Measurements from ENCODE around the gene PRPF6. TPM values are rescaled to one million over a fixed set of nuclear protein-coding genes. Genes with fewer than 3 reads are reported as not detected.

The PRPF6 gene
- total and polyA plus RNA-seq, 5 donors = 29.6 to 44.7 (median 43.1) TPM

GRCh38 chr20:63978319-63979228 lies 2.4 kb upstream of the PRPF6 start:
- DNase-seq = peak; percentile 71 to 88 (median 87)
- Histone ChIP-seq H3K27me3 (ENCODE audit: control insufficient read depth, insufficient read depth) (no peaks in the 10 kb centered on the region), H3K9me3 (ENCODE audit: control insufficient read depth, low read length) (no peaks in the 10 kb centered on the region), H3K27ac (ENCODE audit: low read length) (no peak overlapping the region), H3K4me1 (ENCODE audit: control insufficient read depth, insufficient read depth, low read length) (peaks cover 7% of the 10 kb centered on the region), H3K4me3 (ENCODE audit: low read length) (peak overlapping the region; percentile 42)
- intact Hi-C loops (cut with DNase I) = loop anchor here in 3 of 4 donors (10.0 kb wide), 5 partner anchors 74 to 444 kb away; partner anchors contain the start of genes DNAJC5 (in 1 of the 3), PTK6 (in 1 of the 3), RTEL1 (in 1 of the 3) and STMN3 (in 1 of the 3)
- 10% methylated on average over 52 of the region's 52 CpGs for WGBS
- ATAC-seq = peak; percentile 27 to 33

- Histone ChIP-seq H3K27ac (ENCODE audit: low read length) (no peak overlapping the region), H3K4me1 (ENCODE audit: control insufficient read depth, insufficient read depth, low read length) (peaks cover 6% of the 10 kb centered on the region), H3K9me3 (ENCODE audit: control insufficient read depth, low read length) (no peaks in the 10 kb centered on the region), H3K4me3 (ENCODE audit: low read length) (peak overlapping the region; percentile 42), H3K27me3 (ENCODE audit: control insufficient read depth, insufficient read depth) (no peaks in the 10 kb centered on the region)
- intact Hi-C loops (cut with DNase I) = loop anchor here in 3 of 4 donors (10.0 kb wide), 5 partner anchors 74 to 444 kb away; partner anchors contain the start of genes DNAJC5 (in 1 of the 3), PTK6 (in 1 of the 3), RTEL1 (in 1 of the 3) and STMN3 (in 1 of the 3)
- WGBS = under 1% methylated on average over 47 of the region's 47 CpGs
- ATAC-seq = no peak
- DNase-seq = peak in 1 of 3 donors; percentile 60
Observed at GRCh38 chr20:63979229-63979556, 1.7 kb upstream of the PRPF6 start.

GRCh38 chr20:63979557-63980316 lies 1.2 kb upstream of the PRPF6 start, which contains the start of gene SAMD10:
Gene SAMD10 (minus strand): TSS chr20:63979642. CDS start chr20:63979467, 175 bp downstream.
- DNase-seq = peak; percentile 54 to 84 (median 75)
- WGBS = 2% methylated on average over 52 of the region's 52 CpGs
- ATAC-seq = peak in 1 of 2 donors; percentile 4
- intact Hi-C loops (cut with DNase I) = loop anchor here in 3 of 4 donors (10.0 kb wide), 5 partner anchors 75 to 445 kb away; partner anchors contain the start of genes DNAJC5 (in 1 of the 3), PTK6 (in 1 of the 3), RTEL1 (in 1 of the 3) and STMN3 (in 1 of the 3)
- Histone ChIP-seq H3K4me1 (ENCODE audit: control insufficient read depth, insufficient read depth, low read length) (peaks cover 6% of the 10 kb centered on the region), H3K4me3 (ENCODE audit: low read length) (peak within 1 kb of the TSS; percentile 42), H3K27me3 (ENCODE audit: control insufficient read depth, insufficient read depth) (no peaks in the 10 kb centered on the region), H3K9me3 (ENCODE audit: control insufficient read depth, low read length) (no peaks in the 10 kb centered on the region), H3K27ac (ENCODE audit: low read length) (peak within 1 kb of the TSS; percentile 67)

GRCh38 chr20:63980317-63980805 lies 571 bp upstream of the PRPF6 start:
- intact Hi-C loops (cut with DNase I) = no loop called here
- WGBS = 72% methylated on average over 15 of the region's 15 CpGs
- Histone ChIP-seq H3K27ac (ENCODE audit: low read length) (peak overlapping the region; percentile 67), H3K27me3 (ENCODE audit: control insufficient read depth, insufficient read depth) (no peaks in the 10 kb centered on the region), H3K4me1 (ENCODE audit: control insufficient read depth, insufficient read depth, low read length) (peaks cover 6% of the 10 kb centered on the region), H3K4me3 (ENCODE audit: low read length) (no peak overlapping the region), H3K9me3 (ENCODE audit: control insufficient read depth, low read length) (no peaks in the 10 kb centered on the region)
- DNase-seq (peak in 1 of 3 donors; percentile 19), ATAC-seq (peak; percentile 50 to 51)

GRCh38 chr20:63982937-63983336 lies 2.0 kb downstream of the PRPF6 start:
- Histone ChIP-seq H3K9me3 (ENCODE audit: control insufficient read depth, low read length) (no peaks in the 10 kb centered on the region), H3K4me3 (ENCODE audit: low read length) (no peak overlapping the region), H3K27ac (ENCODE audit: low read length) (no peak overlapping the region), H3K27me3 (ENCODE audit: control insufficient read depth, insufficient read depth) (no peaks in the 10 kb centered on the region), H3K4me1 (ENCODE audit: control insufficient read depth, insufficient read depth, low read length) (peaks cover 6% of the 10 kb centered on the region)
- no peak for ATAC-seq
- WGBS = 88% methylated on average over 14 of the region's 14 CpGs
- intact Hi-C loops (cut with DNase I) = no loop called here
- no peak for DNase-seq

- H3K4me1 ChIP-seq (ENCODE audit: control insufficient read depth, insufficient read depth, low read length) = no peaks in the 10 kb centered on the region
- H3K4me3 ChIP-seq (ENCODE audit: low read length) = no peak overlapping the region
- DNase-seq (peak in 1 of 3 donors; percentile 34), ATAC-seq (no peak)
- WGBS = 88% methylated on average over 12 of the region's 12 CpGs
- H3K27me3 ChIP-seq (ENCODE audit: control insufficient read depth, insufficient read depth) = no peaks in the 10 kb centered on the region
- intact Hi-C loops (cut with DNase I) = no loop called here
- H3K9me3 ChIP-seq (ENCODE audit: control insufficient read depth, low read length) = no peaks in the 10 kb centered on the region
- H3K27ac ChIP-seq (ENCODE audit: low read length) = no peak overlapping the region
Observed at GRCh38 chr20:64000906-64001305, 20.0 kb downstream of the PRPF6 start.

GRCh38 chr20:64001607-64002011 lies 20.7 kb downstream of the PRPF6 start:
- H3K9me3 ChIP-seq (ENCODE audit: control insufficient read depth, low read length) = no peaks in the 10 kb centered on the region
- H3K4me1 ChIP-seq (ENCODE audit: control insufficient read depth, insufficient read depth, low read length) = no peaks in the 10 kb centered on the region
- H3K4me3 ChIP-seq (ENCODE audit: low read length) = no peak overlapping the region
- no peaks in the 10 kb centered on the region for H3K27me3 ChIP-seq (ENCODE audit: control insufficient read depth, insufficient read depth)
- ATAC-seq (no peak), DNase-seq (peak in 1 of 3 donors; percentile 31)
- WGBS = 72% methylated on average over 11 of the region's 11 CpGs
- no peak overlapping the region for H3K27ac ChIP-seq (ENCODE audit: low read length)
- intact Hi-C loops (cut with DNase I) = no loop called here

- intact Hi-C loops (cut with DNase I) = no loop called here
- Histone ChIP-seq H3K4me1 (ENCODE audit: control insufficient read depth, insufficient read depth, low read length) (no peaks in the 10 kb centered on the region), H3K4me3 (ENCODE audit: low read length) (no peak overlapping the region), H3K9me3 (ENCODE audit: control insufficient read depth, low read length) (no peaks in the 10 kb centered on the region), H3K27me3 (ENCODE audit: control insufficient read depth, insufficient read depth) (no peaks in the 10 kb centered on the region), H3K27ac (ENCODE audit: low read length) (no peak overlapping the region)
- 80% methylated on average over 7 of the region's 7 CpGs for WGBS
- ATAC-seq (no peak), DNase-seq (peak in 1 of 3 donors; percentile 21)
Observed at GRCh38 chr20:64003960-64004725, 23.2 kb downstream of the PRPF6 start.

- 81% methylated on average over 6 of the region's 6 CpGs for WGBS
- ATAC-seq = no peak
- no peak overlapping the region for H3K27ac ChIP-seq (ENCODE audit: low read length)
- no peaks in the 10 kb centered on the region for H3K4me1 ChIP-seq (ENCODE audit: control insufficient read depth, insufficient read depth, low read length)
- no peak overlapping the region for H3K4me3 ChIP-seq (ENCODE audit: low read length)
- H3K9me3 ChIP-seq (ENCODE audit: control insufficient read depth, low read length) = no peaks in the 10 kb centered on the region
- intact Hi-C loops (cut with DNase I) = no loop called here
- peak in 1 of 3 donors; percentile 0 for DNase-seq
- no peaks in the 10 kb centered on the region for H3K27me3 ChIP-seq (ENCODE audit: control insufficient read depth, insufficient read depth)
Observed at GRCh38 chr20:64005394-64005793, 24.5 kb downstream of the PRPF6 start.

- H3K4me3 ChIP-seq (ENCODE audit: low read length) = no peak overlapping the region
- ATAC-seq (no peak), DNase-seq (peak in 1 of 3 donors; percentile 32)
- no peaks in the 10 kb centered on the region for H3K4me1 ChIP-seq (ENCODE audit: control insufficient read depth, insufficient read depth, low read length)
- intact Hi-C loops (cut with DNase I) = no loop called here
- no peak overlapping the region for H3K27ac ChIP-seq (ENCODE audit: low read length)
- H3K9me3 ChIP-seq (ENCODE audit: control insufficient read depth, low read length) = no peaks in the 10 kb centered on the region
- no peaks in the 10 kb centered on the region for H3K27me3 ChIP-seq (ENCODE audit: control insufficient read depth, insufficient read depth)
- WGBS = 75% methylated on average over 10 of the region's 10 CpGs
Observed at GRCh38 chr20:64006490-64006889, 25.6 kb downstream of the PRPF6 start.

Data from right cardiac atrium (tissue), 5 donors.